ENCODE measurements around the gene SPCS2. TPM values are rescaled to one million over a fixed set of nuclear protein-coding genes. Genes with fewer than 3 reads are reported as not detected.
"Not testable (repeated sequence)": the region's sequence is repeated elsewhere in the genome, so short reads cannot be mapped to it uniquely, and the experiment has no call there.

The SPCS2 gene
- polyA plus RNA-seq, 3 donors, result 218 to 225 (median 222) TPM

DNA sequence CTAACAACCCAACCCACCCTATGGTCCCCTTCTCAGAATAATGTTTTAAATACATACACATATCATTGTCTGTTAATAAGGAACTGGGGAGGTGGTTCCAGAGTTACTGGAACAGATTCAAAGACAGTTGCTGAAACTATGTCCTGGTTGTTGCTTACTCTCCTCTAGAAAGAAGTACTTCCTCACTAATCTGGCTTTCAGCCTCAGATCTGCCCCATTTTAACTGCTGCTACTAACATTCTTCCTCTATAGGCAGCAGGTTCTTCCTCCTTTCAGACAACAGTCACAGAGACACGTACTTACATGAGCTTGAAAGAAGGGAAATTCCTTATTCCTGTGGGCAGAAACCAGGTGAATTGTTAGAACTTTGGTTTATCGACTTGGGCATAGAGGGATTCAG, 31.6 kb downstream of the SPCS2 start:
- DNase-seq (ENCODE audit: extremely low read depth in 1 of 11, low read depth in 9 of 11, low spot score in 4 of 11), result no peak

DNA sequence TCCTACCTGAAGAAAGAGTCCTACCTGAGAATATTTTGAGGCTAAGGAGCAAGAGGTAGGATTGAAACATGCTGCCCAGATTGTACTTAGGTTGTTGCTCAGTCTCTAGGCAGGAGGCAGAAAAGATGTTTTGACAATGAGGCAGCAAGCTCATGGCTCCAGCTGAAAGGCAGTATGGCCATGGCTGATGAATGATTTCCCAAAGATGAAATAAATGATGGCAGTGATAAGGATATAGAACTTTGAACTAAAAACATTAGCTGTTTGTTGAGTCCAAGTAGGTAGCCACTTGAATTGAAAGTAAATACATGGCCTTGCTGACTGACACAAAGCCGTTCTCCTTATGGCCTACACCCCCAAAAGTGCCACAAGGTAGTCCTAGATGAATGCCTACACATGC, 32.8 kb downstream of the SPCS2 start:
- DNase-seq (ENCODE audit: extremely low read depth in 1 of 11, low read depth in 9 of 11, low spot score in 4 of 11), result no peak

DNA sequence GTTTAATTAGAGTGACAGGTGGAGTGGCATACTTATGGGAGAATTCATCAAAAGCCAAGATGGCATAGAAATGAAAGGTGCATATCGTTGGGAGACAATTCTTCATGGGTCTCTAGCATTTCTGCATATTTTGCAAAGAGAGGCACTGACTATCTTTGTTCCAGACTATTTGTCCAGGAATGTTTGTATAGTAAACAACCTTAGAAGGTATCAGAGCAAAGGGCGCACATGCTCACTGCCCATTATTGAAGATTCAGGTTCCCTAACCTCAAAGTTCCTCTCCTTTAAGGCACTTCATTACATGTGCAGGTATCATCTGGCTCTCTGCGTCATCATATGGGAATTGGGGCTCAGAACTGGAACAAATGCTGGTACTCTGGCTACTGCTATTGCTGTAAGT, 35.0 kb downstream of the SPCS2 start:
- no peak for DNase-seq (ENCODE audit: extremely low read depth in 1 of 11, low read depth in 9 of 11, low spot score in 4 of 11)

DNA sequence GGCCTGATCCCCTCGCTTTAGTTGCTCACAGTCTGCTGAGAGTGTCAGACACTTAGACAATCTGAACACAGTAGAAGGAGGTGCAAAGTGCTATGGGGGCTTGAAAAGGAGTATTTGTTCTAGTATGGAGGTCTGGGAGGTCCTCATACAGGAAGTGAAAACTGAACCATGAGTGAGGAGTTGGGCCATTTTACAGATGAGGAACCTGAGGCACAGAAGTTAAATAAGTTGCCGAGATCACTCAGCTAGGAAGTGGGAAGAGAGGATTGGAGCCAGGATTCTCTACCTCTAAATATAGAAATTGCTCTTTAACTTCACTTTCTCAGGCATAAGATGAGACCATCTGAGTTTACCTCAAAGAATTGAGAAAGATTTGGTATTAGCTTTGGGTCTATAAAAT, 35.7 kb downstream of the SPCS2 start:
- DNase-seq (ENCODE audit: extremely low read depth in 1 of 11, low read depth in 9 of 11, low spot score in 4 of 11), result no peak

DNA sequence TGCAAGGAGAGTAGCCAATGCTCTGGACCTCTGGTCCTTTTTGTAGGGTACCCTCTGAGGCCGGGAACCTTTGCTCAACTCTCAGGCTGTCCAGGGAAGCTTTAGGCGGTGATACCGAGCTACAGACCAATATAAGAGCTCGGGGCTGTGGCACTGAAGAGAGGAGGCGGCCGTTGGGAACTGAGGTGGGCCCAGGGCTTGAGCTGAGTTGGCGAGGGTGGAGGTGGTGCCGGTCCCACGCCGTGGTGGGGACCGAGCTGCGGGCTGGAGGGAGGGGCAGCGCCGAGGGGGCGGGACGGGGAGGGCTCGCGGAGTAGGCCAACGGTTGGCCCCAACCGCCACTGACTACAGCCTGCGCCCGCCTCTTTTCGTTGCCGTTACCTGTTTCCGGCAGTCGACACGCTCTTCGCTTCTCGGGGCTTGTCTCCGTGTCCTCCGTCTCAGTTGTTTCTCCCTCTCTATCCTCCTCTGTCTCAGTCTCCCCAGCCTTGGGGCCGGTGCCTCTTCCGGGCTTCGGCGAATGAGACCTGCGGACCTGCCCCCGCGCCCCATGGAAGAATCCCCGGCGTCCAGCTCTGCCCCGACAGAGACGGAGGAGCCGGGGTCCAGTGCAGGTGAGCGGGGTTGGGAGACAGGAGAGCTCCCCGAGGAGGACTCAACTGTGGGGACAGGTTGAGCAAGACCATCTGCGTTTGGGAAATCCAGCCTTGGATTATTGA, 39.6 kb downstream of the SPCS2 start, which contains the start of gene NEU3:
Gene NEU3, plus strand, starts transcription at position 393 of the 719 bp plus-strand sequence. Its CDS starts 128 bp downstream, at position 521.
- peak; percentile 41 to 62 (median 53) for DNase-seq (ENCODE audit: extremely low read depth in 1 of 11, low read depth in 9 of 11, low spot score in 4 of 11)

DNA sequence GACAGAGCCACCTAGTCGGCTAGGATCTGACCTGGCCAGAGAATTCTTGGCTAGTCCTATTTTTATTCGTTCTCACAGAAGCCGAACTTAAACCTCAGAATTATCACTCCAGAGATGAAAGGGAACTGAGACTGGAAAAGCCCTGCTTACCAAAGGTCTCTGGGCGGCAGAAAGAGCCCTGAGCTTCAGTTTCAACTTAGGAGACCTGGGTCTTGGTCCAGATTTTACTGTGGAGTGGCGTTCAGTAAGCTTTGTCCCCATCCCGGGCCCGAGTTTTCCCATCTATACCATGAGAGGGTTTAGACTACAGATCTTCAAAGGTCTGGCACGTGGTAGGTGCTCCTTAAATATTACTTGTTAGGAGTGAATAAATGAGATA, 40.2 kb downstream of the SPCS2 start:
- no peak for DNase-seq (ENCODE audit: extremely low read depth in 1 of 11, low read depth in 9 of 11, low spot score in 4 of 11)

DNA sequence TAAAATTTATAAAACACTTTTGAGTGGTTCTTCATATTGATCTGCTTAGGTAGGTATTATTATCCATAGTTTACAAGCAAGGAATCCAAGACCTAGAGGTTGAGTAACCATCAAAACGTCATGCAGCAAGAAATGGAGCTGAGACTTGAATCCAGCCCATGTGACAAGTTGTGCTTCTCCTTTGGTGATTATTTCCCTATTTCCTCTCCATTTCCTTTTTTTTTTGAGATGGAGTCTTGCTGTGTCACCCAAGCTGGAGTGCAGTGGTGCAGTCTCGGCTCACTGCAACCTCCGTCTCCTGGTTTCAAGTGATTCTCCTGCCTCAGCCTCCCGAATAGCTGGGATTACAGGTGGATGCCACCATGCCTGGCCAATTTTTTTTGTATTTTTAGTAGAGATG, 41.1 kb downstream of the SPCS2 start:
- DNase-seq (ENCODE audit: extremely low read depth in 1 of 11, low read depth in 9 of 11, low spot score in 4 of 11), result not testable (repeated sequence)

DNA sequence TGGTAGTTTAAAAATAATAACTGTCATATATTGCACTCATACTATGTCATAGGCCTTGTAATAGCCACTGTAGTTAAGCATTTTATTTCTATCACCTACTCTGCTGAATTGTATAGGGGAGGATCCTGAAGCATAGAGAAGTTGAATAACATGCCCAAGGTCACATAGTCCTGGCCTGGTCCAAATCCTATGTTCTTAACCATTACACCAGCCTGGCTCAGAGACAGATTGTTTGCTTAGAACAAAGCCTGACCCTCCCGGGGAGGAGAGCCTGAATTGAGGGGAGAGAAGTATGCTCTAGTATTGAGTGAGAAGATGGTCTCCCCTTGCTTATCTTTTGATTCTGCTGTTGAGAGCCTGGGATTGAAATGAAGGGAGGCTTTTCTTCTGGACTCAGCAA, 41.9 kb downstream of the SPCS2 start:
- DNase-seq (ENCODE audit: extremely low read depth in 1 of 11, low read depth in 9 of 11, low spot score in 4 of 11), result no peak

DNA sequence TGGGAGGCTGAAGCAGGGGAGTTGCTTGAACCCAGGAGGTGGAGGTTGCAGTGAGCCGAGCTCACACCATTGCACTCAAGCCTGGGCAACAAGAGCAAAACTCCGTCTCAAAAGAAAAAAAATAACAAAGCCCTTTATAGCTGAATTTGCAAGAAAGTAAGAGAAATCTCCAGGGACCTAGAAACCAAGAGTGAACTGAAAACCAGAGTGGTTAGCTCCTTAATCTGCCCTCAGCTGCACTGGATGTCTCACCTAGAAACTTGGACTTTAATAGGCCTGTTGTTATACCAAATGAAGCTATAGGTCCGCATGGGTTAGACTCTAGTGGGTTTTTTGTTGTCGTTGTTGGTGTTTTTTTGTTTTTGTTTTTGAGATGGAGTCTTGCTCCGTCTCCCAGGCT, 43.8 kb downstream of the SPCS2 start:
- DNase-seq (ENCODE audit: extremely low read depth in 1 of 11, low read depth in 9 of 11, low spot score in 4 of 11), result no peak

DNA sequence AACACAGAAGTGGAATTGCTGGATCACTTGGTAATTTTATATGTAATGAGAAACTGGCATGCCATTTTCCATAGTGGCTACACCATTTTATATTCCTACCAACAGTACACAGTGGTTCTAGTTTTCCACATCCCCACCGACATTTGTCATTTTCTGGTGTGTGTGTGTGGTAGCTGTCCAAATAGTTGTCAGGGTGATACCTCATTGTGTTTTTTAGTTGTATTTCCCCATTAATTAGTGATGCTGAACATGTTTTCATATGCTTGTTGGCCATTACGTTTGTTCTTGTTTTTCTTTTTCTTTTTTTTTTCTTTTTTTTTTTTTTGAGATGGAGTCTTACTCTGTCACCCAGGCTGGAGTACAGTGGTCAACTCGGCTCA, 51.9 kb downstream of the SPCS2 start:
- DNase-seq (ENCODE audit: extremely low read depth in 1 of 11, low read depth in 9 of 11, low spot score in 4 of 11), result no peak

DNA sequence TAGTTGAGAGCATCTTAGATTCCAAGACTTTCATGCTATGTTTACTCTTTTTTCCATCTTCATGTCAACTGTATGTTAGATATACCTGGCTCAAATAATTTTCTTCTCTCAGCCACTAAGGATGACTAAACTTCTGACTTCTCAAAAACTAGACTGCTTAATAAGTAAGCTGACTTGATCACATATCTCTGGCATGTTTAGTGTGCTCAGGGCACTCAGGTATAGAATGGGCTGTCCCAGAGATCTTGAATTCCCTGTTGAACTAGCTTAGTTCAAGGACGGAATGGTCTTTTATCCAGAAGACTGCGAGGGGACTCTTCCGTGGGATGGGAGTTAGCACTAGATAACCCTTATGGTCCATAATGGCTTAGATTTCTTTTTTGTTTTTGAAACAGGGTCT, 52.6 kb downstream of the SPCS2 start:
- no peak for DNase-seq (ENCODE audit: extremely low read depth in 1 of 11, low read depth in 9 of 11, low spot score in 4 of 11)

DNA sequence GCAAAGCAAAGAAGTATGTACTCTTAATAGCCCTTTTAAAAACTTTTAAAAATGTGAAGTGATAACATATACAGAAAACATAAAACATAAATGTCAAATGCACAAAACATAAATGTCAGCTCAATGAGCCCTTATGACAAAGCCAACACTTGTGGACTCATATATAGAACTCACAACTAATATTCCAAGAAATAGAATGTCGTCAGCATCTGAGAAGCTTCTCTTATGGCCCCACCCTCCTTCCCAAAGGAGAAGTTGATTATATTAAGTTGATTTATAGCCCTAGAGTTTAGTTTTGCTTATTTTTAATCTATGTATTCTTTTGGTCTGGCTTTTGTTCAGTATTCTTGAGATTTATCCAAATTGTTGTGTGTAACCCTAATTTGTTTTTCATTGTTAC, 53.5 kb downstream of the SPCS2 start:
- no peak for DNase-seq (ENCODE audit: extremely low read depth in 1 of 11, low read depth in 9 of 11, low spot score in 4 of 11)

DNA sequence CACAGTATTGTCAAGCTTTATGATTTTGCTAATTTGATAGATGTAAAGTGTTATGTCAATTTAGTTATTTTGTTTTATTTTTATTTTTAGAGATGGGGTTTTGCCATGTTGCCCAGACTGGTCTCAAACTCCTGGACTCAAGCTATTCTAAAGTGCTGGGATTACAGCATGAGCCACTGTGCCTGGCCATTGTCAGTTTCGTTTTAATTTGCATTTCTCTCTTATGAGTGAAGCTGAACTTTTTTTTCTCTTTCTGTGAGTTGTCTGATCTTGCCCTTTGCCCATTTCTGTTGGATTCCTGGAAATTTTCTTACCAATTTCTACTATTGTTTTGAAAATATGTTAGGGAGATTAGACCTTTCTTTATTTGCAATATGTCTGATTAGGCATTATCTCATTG, 55.1 kb downstream of the SPCS2 start:
- DNase-seq (ENCODE audit: extremely low read depth in 1 of 11, low read depth in 9 of 11, low spot score in 4 of 11), result no peak

DNA sequence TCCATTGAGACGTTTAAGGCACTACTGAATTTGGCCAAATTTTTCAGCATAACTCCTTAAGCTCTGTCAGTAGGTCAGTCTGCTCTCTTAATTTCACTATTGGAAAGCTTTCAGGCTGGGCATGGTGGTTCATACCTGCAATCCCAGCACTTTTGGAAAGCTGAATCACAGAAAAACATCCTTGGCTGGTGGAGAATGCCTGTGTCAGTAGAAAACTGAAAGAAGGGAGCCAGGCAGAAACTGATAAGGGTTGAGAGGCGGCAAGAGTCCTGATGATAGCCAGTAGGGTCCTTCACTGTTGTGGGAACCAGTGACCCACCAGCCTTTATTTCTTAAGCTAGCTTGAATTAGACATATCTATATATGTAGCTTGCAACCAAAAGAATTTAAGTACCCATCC, 62.3 kb downstream of the SPCS2 start:
- no peak for DNase-seq (ENCODE audit: extremely low read depth in 1 of 11, low read depth in 9 of 11, low spot score in 4 of 11)

DNA sequence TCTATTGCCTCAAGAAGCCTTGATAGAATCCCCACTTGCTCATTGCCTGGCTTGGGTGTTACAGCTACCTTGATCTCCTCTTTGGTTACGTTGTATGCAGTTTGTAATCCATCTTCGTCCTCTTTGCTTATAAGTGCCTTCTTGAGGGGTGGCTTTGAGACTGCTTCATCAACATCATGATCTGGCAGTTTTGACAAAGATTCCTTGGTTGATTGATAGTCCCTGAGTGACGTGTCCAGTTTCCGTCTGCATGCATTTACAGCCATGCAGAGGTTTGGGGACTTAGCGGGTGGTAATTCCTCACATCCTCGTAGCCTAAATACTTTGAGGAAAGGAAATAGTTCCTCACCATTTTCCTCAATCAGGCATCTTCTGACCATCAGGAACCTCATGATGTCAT, 62.8 kb downstream of the SPCS2 start:
- no peak for DNase-seq (ENCODE audit: extremely low read depth in 1 of 11, low read depth in 9 of 11, low spot score in 4 of 11)

DNA sequence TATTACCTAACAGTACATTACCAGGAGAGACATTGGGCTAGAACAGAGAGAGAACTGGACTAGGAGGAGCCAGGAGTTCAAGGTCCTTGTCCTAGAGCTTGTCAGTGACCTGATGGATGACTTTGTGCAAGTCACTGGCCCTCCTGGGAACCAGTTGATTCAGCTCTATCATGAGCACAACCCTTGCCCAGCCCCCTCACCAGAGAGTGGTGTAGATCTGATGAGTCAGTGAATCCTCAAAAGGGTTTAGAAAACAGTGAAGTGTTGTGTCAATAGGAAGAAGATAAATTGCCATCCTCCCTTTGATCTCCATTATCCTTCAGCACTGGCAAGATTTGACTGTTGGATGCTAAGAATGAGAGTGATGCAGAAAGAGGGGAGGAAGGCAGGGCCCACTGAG, 64.0 kb downstream of the SPCS2 start:
- no peak for DNase-seq (ENCODE audit: extremely low read depth in 1 of 11, low read depth in 9 of 11, low spot score in 4 of 11)

DNA sequence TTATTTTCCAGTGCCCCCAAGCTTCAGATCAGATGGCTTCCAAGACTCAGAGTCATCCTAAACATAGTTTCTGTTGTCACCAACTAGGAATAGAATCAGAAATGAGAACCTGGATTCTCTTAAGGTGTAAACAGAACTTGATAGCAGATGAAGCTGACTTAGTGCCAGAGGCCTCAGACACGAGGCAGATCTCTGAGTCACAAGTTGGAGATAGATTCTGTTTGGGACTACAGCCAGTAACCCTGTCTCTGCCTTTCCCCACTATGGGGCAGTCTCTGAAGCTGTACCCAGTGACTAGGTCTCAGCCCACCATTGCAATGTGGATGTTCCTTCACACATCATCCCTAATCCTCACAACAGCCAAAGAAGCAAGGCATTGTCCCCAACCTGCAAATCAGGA, 65.1 kb downstream of the SPCS2 start:
- DNase-seq (ENCODE audit: extremely low read depth in 1 of 11, low read depth in 9 of 11, low spot score in 4 of 11), result no peak

DNA sequence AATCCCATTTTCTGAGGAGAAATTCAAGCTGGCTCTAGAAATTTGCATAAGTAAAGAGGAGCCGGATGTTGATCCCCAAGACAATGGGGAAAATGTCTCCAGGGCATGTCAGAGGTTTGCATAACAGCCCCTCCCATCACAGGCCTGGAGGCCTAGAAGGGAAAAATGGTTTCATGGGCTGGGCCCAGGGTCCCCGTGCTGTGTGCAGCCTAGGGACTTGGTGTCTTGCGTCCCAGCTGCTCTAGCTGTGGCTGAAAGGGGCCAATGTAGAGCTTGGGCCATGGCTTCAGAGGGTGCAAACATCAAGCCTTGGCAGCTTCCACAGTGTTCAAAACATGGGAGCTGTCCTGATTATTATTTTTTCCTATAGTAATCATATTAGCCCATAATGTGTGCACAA, 70.1 kb downstream of the SPCS2 start:
- not testable (repeated sequence) for DNase-seq (ENCODE audit: extremely low read depth in 1 of 11, low read depth in 9 of 11, low spot score in 4 of 11)

DNA sequence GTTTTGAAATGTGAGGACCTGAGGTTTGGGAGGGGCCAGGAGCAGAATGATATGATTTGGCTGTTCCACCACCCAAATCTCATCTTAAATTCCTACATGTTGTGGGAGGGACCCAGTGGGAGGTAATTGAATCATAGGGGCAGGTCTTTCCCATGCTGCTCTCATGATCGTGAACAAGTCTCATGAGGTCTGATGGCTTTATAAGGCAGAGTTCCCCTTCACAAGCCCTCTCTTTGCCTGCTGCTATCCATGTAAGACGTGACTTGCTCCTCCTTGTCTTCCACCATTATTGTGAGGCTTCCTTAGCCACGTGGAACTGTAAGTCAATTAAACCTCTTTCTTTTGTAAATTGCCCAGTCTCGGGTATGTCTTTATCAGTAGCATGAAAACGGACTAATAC, 71.3 kb downstream of the SPCS2 start:
- not testable (repeated sequence) for DNase-seq (ENCODE audit: extremely low read depth in 1 of 11, low read depth in 9 of 11, low spot score in 4 of 11)

DNA sequence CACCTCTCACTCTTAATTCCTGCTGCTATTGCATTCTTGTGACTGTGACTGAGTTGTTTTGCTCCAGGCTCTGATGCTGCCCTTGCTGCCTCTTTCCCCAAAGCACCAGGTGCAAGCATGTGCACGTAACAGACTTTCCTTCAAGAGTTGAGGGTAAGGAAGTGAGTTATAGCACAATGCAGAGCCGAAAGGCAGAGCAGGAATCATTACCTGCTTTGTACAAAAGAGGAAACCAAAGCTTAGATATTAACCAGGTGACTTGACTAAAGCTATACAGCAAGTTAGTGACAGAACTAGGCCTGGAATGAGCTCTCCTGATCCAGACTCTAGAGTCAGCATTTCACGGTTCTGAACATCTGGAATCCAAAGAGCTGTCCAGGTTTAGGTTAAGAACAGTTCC, 73.2 kb downstream of the SPCS2 start:
- DNase-seq (ENCODE audit: extremely low read depth in 1 of 11, low read depth in 9 of 11, low spot score in 4 of 11), result peak in 3 of 11 donors; percentile 9 to 41 (median 15)

DNA sequence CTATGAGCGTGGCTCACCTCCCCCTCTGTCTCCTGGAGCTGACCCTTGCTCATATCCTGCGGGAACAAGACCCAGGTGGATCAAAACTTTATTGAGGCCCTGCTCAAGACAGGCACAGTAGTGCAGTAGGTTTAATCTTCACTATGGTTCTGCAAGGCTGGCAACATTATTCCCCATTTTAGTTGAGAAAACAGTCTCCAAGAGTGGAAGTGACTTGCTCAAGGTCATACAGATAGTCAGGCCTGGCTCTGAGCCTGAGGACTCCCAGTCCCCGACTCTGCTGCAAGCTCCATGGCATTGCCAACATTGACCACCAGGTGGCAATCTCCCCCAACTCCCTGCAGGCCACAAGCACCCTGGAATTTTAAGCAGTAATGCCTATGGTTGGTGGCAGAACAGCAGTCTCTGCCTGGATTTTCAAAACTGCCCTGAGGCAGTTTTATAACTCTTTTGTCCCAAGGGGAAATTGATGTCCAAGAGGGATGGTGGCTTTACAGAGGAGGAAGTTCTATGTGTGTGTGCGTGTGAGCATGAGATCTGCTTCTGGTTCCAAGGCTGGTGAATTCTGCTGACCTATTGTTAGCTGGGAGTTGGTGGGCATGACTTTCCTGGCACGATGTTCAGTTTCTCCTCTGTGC, 73.8 kb downstream of the SPCS2 start:
- peak; percentile 47 to 77 (median 58) for DNase-seq (ENCODE audit: extremely low read depth in 1 of 11, low read depth in 9 of 11, low spot score in 4 of 11)
